GM13976 (cell line): Measurements from ENCODE around the gene KRT86.

Source experiments
- DNase-seq: peaks from one replicate; pipeline ENCODE4 v3.0.0; 2012; ENCODE audit warnings: low spot score
- in situ Hi-C: fragments of 300-500 bp; cut with MboI; formaldehyde crosslinking; loops from one replicate; pipeline ENCODE4 v1.12.0; 2022; ENCODE audit warnings: low sequenced_read_pairs, mixed read lengths, inconsistent platforms; ENCODE audit not compliant: unreplicated experiment
- TF ChIP-seq, protein P1 (sequence below): IDR thresholded peaks from 2 replicates; pipeline ENCODE4 v1.5.1; 2012; ENCODE audit warnings: borderline replicate concordance, mild to moderate bottlenecking; ENCODE audit not compliant: insufficient read depth; ENCODE audit errors: extremely low read depth, missing control alignments, control extremely low read depth

KRT86 gene

DNA sequence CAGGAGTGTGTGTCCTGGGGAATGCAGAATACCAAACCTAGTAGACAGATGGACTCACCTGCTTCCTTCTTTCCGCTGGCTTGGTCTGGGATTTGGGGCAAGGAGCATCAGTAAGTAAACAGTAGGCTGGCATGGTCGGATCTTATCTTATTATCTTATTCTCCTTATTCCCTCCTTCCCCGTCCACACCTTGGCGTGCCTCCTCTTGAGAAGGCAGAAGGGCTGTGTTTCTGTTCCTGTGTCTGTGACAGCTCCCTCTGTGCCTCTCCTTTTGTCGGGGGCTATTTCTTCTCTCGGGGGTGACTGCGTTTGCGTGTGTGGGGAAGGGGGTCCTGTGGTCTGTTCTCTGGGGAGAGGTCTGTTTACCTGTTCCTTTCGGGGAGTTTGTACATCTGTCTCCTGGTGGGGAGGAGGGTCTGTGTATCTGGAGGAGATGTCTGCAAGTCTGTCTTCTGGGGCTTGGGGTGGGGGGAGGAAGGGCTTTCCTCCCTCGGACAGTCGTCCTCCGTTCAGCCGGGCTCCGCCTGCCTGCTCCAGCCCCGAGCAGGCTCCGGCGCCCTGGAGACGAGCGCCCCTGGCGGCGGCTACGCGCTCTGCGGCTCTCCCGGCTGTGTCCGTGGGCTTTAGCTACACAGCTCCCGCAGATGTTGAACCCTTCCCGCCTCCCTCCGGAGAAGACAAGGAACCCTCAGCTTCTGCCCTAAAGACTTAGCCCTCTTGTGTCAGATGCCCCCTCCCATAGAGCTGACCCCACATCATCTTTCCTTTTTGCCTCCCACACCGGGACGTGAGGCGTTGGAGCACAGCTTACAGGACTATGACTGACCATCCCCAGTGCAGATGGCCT lies 4.4 kb downstream of the KRT86 start:
- in situ Hi-C loops, result no loop called here
- TF ChIP-seq, protein P1, sequence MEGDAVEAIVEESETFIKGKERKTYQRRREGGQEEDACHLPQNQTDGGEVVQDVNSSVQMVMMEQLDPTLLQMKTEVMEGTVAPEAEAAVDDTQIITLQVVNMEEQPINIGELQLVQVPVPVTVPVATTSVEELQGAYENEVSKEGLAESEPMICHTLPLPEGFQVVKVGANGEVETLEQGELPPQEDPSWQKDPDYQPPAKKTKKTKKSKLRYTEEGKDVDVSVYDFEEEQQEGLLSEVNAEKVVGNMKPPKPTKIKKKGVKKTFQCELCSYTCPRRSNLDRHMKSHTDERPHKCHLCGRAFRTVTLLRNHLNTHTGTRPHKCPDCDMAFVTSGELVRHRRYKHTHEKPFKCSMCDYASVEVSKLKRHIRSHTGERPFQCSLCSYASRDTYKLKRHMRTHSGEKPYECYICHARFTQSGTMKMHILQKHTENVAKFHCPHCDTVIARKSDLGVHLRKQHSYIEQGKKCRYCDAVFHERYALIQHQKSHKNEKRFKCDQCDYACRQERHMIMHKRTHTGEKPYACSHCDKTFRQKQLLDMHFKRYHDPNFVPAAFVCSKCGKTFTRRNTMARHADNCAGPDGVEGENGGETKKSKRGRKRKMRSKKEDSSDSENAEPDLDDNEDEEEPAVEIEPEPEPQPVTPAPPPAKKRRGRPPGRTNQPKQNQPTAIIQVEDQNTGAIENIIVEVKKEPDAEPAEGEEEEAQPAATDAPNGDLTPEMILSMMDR, result peak; percentile 95

DNA sequence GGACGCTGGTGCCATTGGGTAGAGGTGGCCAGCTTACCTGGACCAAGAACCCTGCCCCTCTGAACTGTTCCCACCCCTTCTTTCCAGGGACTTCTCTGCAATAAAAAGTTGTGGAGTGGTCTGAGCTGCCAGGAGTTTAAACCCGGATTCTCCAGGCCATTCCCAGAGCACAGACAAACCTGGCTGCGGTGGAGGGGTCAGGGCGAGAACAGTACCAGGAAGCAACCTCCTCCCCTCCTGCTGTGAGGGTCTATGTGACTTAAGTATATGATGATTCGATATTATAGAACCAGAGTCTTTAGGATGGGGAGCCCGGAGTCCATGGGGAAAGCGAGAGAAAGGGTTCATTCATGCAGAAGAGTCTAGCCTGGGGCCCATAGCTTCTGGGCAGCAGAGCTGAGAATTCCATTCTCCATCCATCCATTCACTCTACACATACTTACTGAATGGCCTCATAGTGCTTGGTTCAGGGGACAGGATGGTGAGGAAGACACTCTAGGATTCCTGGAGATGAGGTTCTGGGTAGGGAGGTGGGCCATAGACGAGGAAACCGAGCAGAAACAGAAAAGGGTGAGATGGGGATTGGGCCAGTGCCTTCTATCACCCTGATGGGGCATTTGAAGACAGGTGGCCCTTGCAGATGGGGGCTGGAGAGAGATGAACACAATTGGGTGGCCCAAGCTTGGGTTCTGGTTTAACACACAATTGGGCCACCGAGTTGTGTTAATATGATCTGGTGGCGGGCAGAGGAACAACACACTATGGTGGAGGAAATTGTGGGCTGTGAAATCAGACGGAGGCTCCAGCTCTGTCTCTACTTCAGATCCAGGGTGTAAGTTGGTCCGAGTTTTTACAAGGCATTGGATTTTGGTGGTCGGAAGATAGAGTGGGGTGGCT lies 5.2 kb downstream of the KRT86 start:
- TF ChIP-seq, protein P1, result no peak
- no peak for DNase-seq
- in situ Hi-C loops, result no loop called here

More for the DNA sequence above, 4.4 kb downstream of the KRT86 start:
- peak; percentile 91 for DNase-seq

DNA sequence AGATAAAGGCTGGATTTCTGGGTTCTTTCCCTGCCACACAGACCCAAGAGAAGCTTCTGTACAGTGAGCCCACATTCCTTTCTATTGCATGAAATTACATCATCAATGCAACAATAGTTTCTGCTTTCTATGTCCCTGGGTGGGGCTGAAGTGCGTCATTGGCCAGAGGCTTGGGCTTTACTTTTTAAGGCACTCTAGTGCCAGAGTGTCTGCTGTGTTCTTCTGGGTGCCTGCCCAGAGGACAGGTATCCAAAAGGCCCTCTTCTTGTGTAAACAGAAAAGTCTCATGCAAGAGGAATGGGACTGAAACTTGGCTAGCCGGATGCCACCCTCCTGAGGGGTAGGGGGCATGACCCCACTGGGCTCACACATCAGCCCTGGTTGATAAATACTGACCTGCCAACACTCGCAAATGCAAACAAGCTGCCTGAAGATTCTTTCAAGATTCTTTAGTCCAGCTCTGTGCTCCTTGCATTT lies 5.9 kb downstream of the KRT86 start:
- no peak for DNase-seq
- in situ Hi-C loops, result no loop called here
- TF ChIP-seq, protein P1, result no peak

DNA sequence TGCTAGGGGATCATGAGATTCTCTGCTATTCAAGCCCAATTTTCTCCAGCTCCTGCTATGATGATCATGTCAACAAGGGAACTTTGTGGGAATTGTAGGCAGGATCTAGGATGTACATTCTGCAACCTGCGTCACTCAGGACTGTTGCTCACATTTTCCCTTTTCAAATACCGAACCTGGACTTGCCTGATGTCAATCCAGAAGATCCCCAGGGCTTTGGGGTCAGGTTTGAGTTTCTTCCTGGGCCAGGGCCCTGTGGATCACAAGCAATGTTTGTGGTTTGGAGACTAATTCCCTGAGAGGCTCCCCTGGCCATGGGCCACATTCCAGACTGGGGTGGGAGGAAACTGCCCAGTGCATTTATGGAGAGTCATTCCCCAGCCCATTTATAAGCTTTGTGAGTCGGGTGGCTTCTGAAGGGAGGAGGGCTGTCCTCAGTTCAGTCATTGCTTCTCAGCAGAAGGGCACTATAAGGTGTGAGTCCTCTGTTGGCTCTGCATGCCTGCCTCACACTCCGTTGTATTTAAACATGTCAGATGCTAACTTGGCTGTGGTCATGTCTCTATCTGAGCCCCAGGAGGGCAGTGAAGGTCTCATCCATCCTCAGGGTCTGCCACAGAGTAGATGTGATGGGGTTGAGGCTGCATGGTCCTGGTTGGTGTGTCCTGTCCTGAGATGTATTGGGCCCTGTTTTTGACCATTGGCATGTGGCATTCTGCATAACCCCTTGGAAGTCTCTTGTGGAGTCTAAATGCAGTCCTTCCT lies 6.5 kb downstream of the KRT86 start:
- in situ Hi-C loops, result no loop called here
- no peak for DNase-seq
- TF ChIP-seq, protein P1, result no peak

DNA sequence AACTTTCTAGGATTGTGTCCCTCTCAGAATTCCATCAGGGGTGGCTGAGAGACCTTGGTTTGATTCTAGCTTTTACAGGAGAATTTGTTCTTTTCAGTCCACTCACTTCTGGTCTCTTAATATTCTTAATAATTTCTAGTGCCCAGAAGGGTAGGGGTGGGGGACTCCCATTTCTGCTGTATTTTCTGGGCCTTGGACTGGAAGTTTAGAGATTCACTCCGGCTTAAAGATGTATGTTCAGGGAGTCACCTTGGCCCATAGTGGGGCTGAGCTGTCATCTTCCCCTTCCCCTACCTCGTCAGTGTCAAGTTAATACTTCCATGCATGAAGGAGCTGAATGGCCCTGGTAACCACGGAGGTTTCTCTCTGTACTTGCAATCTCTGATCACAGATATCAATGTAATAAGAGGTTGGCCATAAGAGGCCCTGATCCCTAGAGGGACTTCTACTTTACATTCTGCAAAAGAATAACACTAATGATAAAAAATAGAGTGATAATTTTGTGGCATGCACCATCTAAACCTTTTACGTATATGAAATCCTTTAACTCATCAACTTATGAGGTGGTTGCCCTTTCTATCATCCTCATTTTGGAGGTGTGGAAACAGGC lies 10.2 kb downstream of the KRT86 start:
- no peak for DNase-seq
- TF ChIP-seq, protein P1, result no peak
- in situ Hi-C loops, result no loop called here
